H9 (cell line): ENCODE data around the gene DACT2. TPM values are rescaled to one million over a fixed set of nuclear protein-coding genes. Genes with fewer than 3 reads are reported as not detected.

ENCODE experiments used
- DNase-seq: peaks from one replicate; pipeline ENCODE4 v3.0.0-alpha.2; 2017
- H2AFZ ChIP-seq: one replicate; pipeline ENCODE4 v1.6.1; 2013; ENCODE audit warnings: mild to moderate bottlenecking, low read length, control low read depth, moderate library complexity
- H2AK5ac ChIP-seq: 2 replicates; pipeline ENCODE4 v1.6.1; 2013; ENCODE audit warnings: low read length, control low read depth, mixed read lengths; ENCODE audit not compliant: insufficient read length
- H2BK120ac ChIP-seq: one replicate; pipeline ENCODE4 v1.6.1; 2013; ENCODE audit warnings: low read depth, mild to moderate bottlenecking, low read length, control low read depth, inconsistent platforms; ENCODE audit not compliant: poor library complexity, severe bottlenecking
- H2BK12ac ChIP-seq: 2 replicates; pipeline ENCODE4 v1.6.1; 2013; ENCODE audit warnings: low read length, control low read depth, mixed read lengths, low read depth; ENCODE audit not compliant: insufficient read length
- H2BK15ac ChIP-seq: 2 replicates; pipeline ENCODE4 v1.6.1; 2013; ENCODE audit warnings: low read depth, low read length, control low read depth
- H2BK20ac ChIP-seq: one replicate; pipeline ENCODE4 v1.6.1; 2013; ENCODE audit warnings: low read depth, mild to moderate bottlenecking, low read length, control low read depth, inconsistent platforms; ENCODE audit not compliant: poor library complexity, severe bottlenecking
- H2BK5ac ChIP-seq: 2 replicates; pipeline ENCODE4 v1.6.1; 2013; ENCODE audit warnings: low read length, control low read depth, mixed read lengths; ENCODE audit not compliant: insufficient read length
- H3K14ac ChIP-seq: 2 replicates; pipeline ENCODE4 v1.6.1; 2013; ENCODE audit warnings: low read length, control low read depth; ENCODE audit not compliant: insufficient read depth
- H3K18ac ChIP-seq: 2 replicates; pipeline ENCODE4 v1.6.1; 2013; ENCODE audit warnings: low read depth, mild to moderate bottlenecking, mixed read lengths, low read length, control low read depth; ENCODE audit not compliant: insufficient read length
- H3K23ac ChIP-seq: 2 replicates; pipeline ENCODE4 v1.6.1; 2013; ENCODE audit warnings: low read length, control low read depth, mixed read lengths, low read depth; ENCODE audit not compliant: insufficient read length
- H3K23me2 ChIP-seq: 2 replicates; pipeline ENCODE4 v1.6.1; 2013; ENCODE audit warnings: low read depth, mild to moderate bottlenecking, mixed read lengths, low read length, control low read depth; ENCODE audit not compliant: insufficient read length, poor library complexity, severe bottlenecking
- H3K27ac ChIP-seq: 2 replicates; pipeline ENCODE4 v1.5.1; 2013; ENCODE audit warnings: low read length, control low read depth, mixed read lengths, low read depth; ENCODE audit not compliant: insufficient read length
- H3K27me3 ChIP-seq: 2 replicates; pipeline ENCODE4 v1.6.1; 2013; ENCODE audit warnings: low read length, control low read depth, inconsistent platforms; ENCODE audit not compliant: insufficient read depth
- H3K4ac ChIP-seq: 2 replicates; pipeline ENCODE4 v1.6.1; 2013; ENCODE audit warnings: low read depth, mild to moderate bottlenecking, control low read depth, inconsistent platforms, low read length, moderate library complexity
- H3K4me1 ChIP-seq: 2 replicates; pipeline ENCODE4 v1.6.1; 2013; ENCODE audit warnings: low read length, control low read depth, inconsistent platforms; ENCODE audit not compliant: insufficient read depth
- H3K4me2 ChIP-seq: 2 replicates; pipeline ENCODE4 v1.6.1; 2013; ENCODE audit warnings: low read length, control low read depth, mixed read lengths; ENCODE audit not compliant: insufficient read length, insufficient read depth
- H3K56ac ChIP-seq: 2 replicates; pipeline ENCODE4 v1.6.1; 2013; ENCODE audit warnings: low read depth, mild to moderate bottlenecking, mixed read lengths, low read length, control low read depth; ENCODE audit not compliant: insufficient read length
- H3K79me1 ChIP-seq: 2 replicates; pipeline ENCODE4 v1.6.1; 2013; ENCODE audit warnings: low read depth, mild to moderate bottlenecking, moderate library complexity, low read length, control low read depth, inconsistent platforms; ENCODE audit not compliant: insufficient read depth, poor library complexity, severe bottlenecking
- H3K79me2 ChIP-seq: 2 replicates; pipeline ENCODE4 v1.6.1; 2013; ENCODE audit warnings: low read length, control low read depth, inconsistent platforms; ENCODE audit not compliant: insufficient read depth
- H3K9ac ChIP-seq: 2 replicates; pipeline ENCODE4 v1.6.1; 2013; ENCODE audit warnings: low read length, control low read depth, mixed read lengths; ENCODE audit not compliant: insufficient read length; ENCODE audit errors: extremely low read depth
- H3K9me3 ChIP-seq: one replicate; pipeline ENCODE4 v1.6.1; 2013; ENCODE audit warnings: low read depth, low read length, inconsistent platforms; ENCODE audit not compliant: control insufficient read depth
- H3T11ph ChIP-seq: one replicate; pipeline ENCODE4 v1.6.1; 2013; ENCODE audit warnings: mild to moderate bottlenecking, low read length, control low read depth, inconsistent platforms
- H4K20me1 ChIP-seq: one replicate; pipeline ENCODE4 v1.6.1; 2013; ENCODE audit not compliant: control insufficient read depth, insufficient read length, insufficient read depth
- H4K5ac ChIP-seq: 2 replicates; pipeline ENCODE4 v1.6.1; 2013; ENCODE audit warnings: low read depth, mild to moderate bottlenecking, mixed read lengths, low read length, control low read depth; ENCODE audit not compliant: insufficient read length
- H4K8ac ChIP-seq: replicated peaks from 2 replicates; pipeline ENCODE4 v1.6.1; 2013; ENCODE audit warnings: low read length, control low read depth, mixed read lengths, low read depth; ENCODE audit not compliant: insufficient read length
- H4K91ac ChIP-seq: 2 replicates; pipeline ENCODE4 v1.6.1; 2013; ENCODE audit warnings: low read depth, mild to moderate bottlenecking, moderate library complexity, mixed read lengths, low read length, control low read depth; ENCODE audit not compliant: insufficient read length
- H3K27ac Mint-ChIP-seq, 3 experiments: 2 replicates in 2 of 3; 3 replicates in 1 of 3; pipeline ENCODE4 v1.8.0; 2020 to 2021; ENCODE audit warnings: mixed read lengths in 3 of 3, mild to moderate bottlenecking in 1 of 3, moderate library complexity in 1 of 3
- H3K27me3 Mint-ChIP-seq: 2 replicates; pipeline ENCODE4 v1.8.0; 2021; ENCODE audit warnings: low read depth, mild to moderate bottlenecking, moderate library complexity, mixed read lengths
- H3K36me3 Mint-ChIP-seq, 3 experiments: 2 replicates in 2 of 3; 3 replicates in 1 of 3; pipeline ENCODE4 v1.8.0; 2020 to 2021; ENCODE audit warnings: low read depth in 3 of 3, mixed read lengths in 3 of 3; ENCODE audit not compliant: insufficient read depth in 1 of 3
- H3K4me1 Mint-ChIP-seq, 2 experiments: 2 replicates each; pipeline ENCODE4 v1.8.0; 2020; ENCODE audit warnings: mixed read lengths in 2 of 2
- H3K4me3 Mint-ChIP-seq, 2 experiments: 2 replicates in 1 of 2; 3 replicates in 1 of 2; pipeline ENCODE4 v1.8.0; 2020 to 2021; ENCODE audit warnings: mild to moderate bottlenecking in 2 of 2, mixed read lengths in 2 of 2, moderate library complexity in 1 of 2
- H3K9me3 Mint-ChIP-seq, 2 experiments: 2 replicates in 1 of 2; 3 replicates in 1 of 2; pipeline ENCODE4 v1.8.0; 2020; ENCODE audit warnings: mild to moderate bottlenecking in 2 of 2, mixed read lengths in 2 of 2, moderate library complexity in 1 of 2
- WGBS: extraction: QIAGEN DNeasy Blood & Tissue Kit; methylation state at CpG from one replicate; pipeline ENCODE4 v1.1.7; 2013; ENCODE audit warnings: missing lambda C conversion rate, low lambda C conversion rate, mixed read lengths; ENCODE audit not compliant: insufficient read length; ENCODE audit errors: extremely low coverage; 5-methylcytosine and 5-hydroxymethylcytosine counted together
- total RNA-seq: library from RNA; stranded (reverse); gene quantifications from 2 replicates; pipeline ENCODE4 v1.2.1, GENCODE V29; 2021
- TF ChIP-seq, protein P1 (sequence below): fragments of 200-600 bp; sonication (generic); conservative IDR thresholded peaks from 3 replicates; pipeline ENCODE4 v1.8.0; 2021; ENCODE audit warnings: antibody characterized with exemption, mild to moderate bottlenecking

Gene DACT2
- total RNA-seq, 1 experiment from 2014 or later, result 1.8 TPM

DNA sequence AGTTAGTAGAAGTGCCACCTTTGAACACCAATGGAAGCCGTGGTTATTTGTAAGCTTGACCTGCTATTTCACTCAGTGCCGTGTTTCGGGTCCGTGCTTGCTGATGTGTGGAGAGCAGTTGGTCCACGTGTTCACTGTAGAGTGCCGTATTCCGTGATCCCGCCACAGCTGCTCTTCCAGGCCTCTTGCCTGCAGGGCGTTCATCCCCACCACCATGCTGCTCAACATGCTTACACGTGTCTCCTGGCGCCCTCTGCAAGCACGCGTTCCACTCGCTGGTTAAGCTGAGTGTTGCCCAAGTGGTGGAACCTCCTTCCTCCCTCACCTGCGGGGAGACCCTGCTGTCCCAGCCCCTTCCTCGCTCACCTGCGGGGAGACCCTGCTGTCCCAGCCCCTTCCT, 28.0 kb upstream of the DACT2 start:
- Histone ChIP-seq H3K27me3 (no peaks in the 10 kb centered on the region), H3K56ac (no peak overlapping the region), H3K23ac (no peak overlapping the region), H3K4me1 (no peaks in the 10 kb centered on the region), H2AK5ac (no peak overlapping the region), H3K14ac (no peak overlapping the region), H3K27ac (no peak overlapping the region), H2AFZ (no peak overlapping the region), H3T11ph (no peak overlapping the region), H2BK5ac (no peak overlapping the region), H4K8ac (no peak overlapping the region), H2BK15ac (no peak overlapping the region), H3K18ac (no peak overlapping the region), H4K20me1 (no peaks in the 10 kb centered on the region), H3K23me2 (no peaks in the 10 kb centered on the region), H4K5ac (no peak overlapping the region), H3K4me2 (no peak overlapping the region), H4K91ac (no peak overlapping the region), H3K79me2 (no peaks in the 10 kb centered on the region), H3K9me3 (no peaks in the 10 kb centered on the region), H2BK20ac (no peak overlapping the region), H3K4ac (no peak overlapping the region), H2BK12ac (no peak overlapping the region), H2BK120ac (no peak overlapping the region), H3K9ac (no peak overlapping the region), H3K79me1 (no peaks in the 10 kb centered on the region)
- H3K4me1 Mint-ChIP-seq, result peaks cover 13 to 18% of the 10 kb centered on the region in 2 experiments
- no peaks in the 10 kb centered on the region; a peak in 2 of 5 replicates for H3K9me3 Mint-ChIP-seq
- H3K27ac Mint-ChIP-seq, result no peak overlapping the region
- no peak overlapping the region for H3K4me3 Mint-ChIP-seq
- no peak for DNase-seq
- no peaks in the 10 kb centered on the region; a peak in 1 of 7 replicates for H3K36me3 Mint-ChIP-seq
- peaks cover 6% of the 10 kb centered on the region for H3K27me3 Mint-ChIP-seq
- no CpG with 5 or more reads among the region's 17 CpGs for WGBS
- TF ChIP-seq, protein P1, sequence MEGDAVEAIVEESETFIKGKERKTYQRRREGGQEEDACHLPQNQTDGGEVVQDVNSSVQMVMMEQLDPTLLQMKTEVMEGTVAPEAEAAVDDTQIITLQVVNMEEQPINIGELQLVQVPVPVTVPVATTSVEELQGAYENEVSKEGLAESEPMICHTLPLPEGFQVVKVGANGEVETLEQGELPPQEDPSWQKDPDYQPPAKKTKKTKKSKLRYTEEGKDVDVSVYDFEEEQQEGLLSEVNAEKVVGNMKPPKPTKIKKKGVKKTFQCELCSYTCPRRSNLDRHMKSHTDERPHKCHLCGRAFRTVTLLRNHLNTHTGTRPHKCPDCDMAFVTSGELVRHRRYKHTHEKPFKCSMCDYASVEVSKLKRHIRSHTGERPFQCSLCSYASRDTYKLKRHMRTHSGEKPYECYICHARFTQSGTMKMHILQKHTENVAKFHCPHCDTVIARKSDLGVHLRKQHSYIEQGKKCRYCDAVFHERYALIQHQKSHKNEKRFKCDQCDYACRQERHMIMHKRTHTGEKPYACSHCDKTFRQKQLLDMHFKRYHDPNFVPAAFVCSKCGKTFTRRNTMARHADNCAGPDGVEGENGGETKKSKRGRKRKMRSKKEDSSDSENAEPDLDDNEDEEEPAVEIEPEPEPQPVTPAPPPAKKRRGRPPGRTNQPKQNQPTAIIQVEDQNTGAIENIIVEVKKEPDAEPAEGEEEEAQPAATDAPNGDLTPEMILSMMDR, result no peak
